IPS-NIHi7 (cell line): ENCODE results near the gene KRTAP24-1.

ENCODE experiments used
- DNase-seq: peaks from one replicate; pipeline ENCODE4 v3.0.0; 2012; ENCODE audit warnings: mixed read lengths; ENCODE audit errors: extremely low spot score

Gene KRTAP24-1

GRCh38 chr21:30282850-30283249 is at the start of gene KRTAP24-1:
Gene KRTAP24-1 (minus strand): TSS chr21:30282950. CDS start chr21:30282932, 18 bp downstream.
- DNase-seq: no peak

- DNase-seq: no peak
These were observed 46.6 kb upstream of the KRTAP24-1 start for GRCh38 chr21:30329203-30329875.

- DNase-seq: no peak
These were observed 43.6 kb upstream of the KRTAP24-1 start for GRCh38 chr21:30326390-30326789.

- DNase-seq: no peak
These were observed 37.5 kb upstream of the KRTAP24-1 start, which contains the start of gene KRTAP26-1 for GRCh38 chr21:30320215-30320614. Gene KRTAP26-1 (minus strand): TSS chr21:30320315. CDS start chr21:30320035, 280 bp downstream.

GRCh38 chr21:30315701-30316100 is 33.0 kb upstream of the KRTAP24-1 start:
- no peak for DNase-seq

- DNase-seq: no peak
These were observed 24.1 kb upstream of the KRTAP24-1 start for GRCh38 chr21:30306884-30307283.

GRCh38 chr21:30305136-30305535 is 22.4 kb upstream of the KRTAP24-1 start:
- DNase-seq: no peak

GRCh38 chr21:30289215-30289614 is 6.5 kb upstream of the KRTAP24-1 start, which contains the start of gene KRTAP25-1:
Gene KRTAP25-1 (minus strand): TSS chr21:30289514. CDS start chr21:30289490, 24 bp downstream.
- no peak for DNase-seq

GRCh38 chr21:30271611-30272010 is 11.1 kb downstream of the KRTAP24-1 start:
- DNase-seq: no peak

GRCh38 chr21:30271156-30271555 is 11.6 kb downstream of the KRTAP24-1 start:
- DNase-seq: no peak

GRCh38 chr21:30269803-30270530 is 12.8 kb downstream of the KRTAP24-1 start:
- DNase-seq: no peak

GRCh38 chr21:30268608-30269197 is 14.0 kb downstream of the KRTAP24-1 start:
- DNase-seq: peak; percentile 74

GRCh38 chr21:30257773-30258172 is 25.0 kb downstream of the KRTAP24-1 start:
- DNase-seq: peak; percentile 73

GRCh38 chr21:30256100-30256499 is 26.6 kb downstream of the KRTAP24-1 start:
- no peak for DNase-seq

GRCh38 chr21:30255679-30256078 is 27.1 kb downstream of the KRTAP24-1 start:
- DNase-seq: no peak

GRCh38 chr21:30251781-30252180 is 31.0 kb downstream of the KRTAP24-1 start:
- DNase-seq: no peak

- no peak for DNase-seq
These were observed 32.8 kb downstream of the KRTAP24-1 start for GRCh38 chr21:30249936-30250335.

- no peak for DNase-seq
These were observed 33.9 kb downstream of the KRTAP24-1 start for GRCh38 chr21:30248844-30249243.

- DNase-seq: no peak
These were observed 37.7 kb downstream of the KRTAP24-1 start for GRCh38 chr21:30245061-30245460.

GRCh38 chr21:30243691-30244090 is 39.1 kb downstream of the KRTAP24-1 start:
- DNase-seq: no peak

- DNase-seq: no peak
These were observed 42.1 kb downstream of the KRTAP24-1 start for GRCh38 chr21:30240661-30241060.

GRCh38 chr21:30238168-30238567 is 44.6 kb downstream of the KRTAP24-1 start:
- no peak for DNase-seq

GRCh38 chr21:30234643-30235042 is 48.1 kb downstream of the KRTAP24-1 start:
- DNase-seq: no peak
